GM13977 (cell line): ENCODE results near the gene NCAPD2.

Experiments
- DNase-seq: peaks from one replicate; pipeline ENCODE4 v3.0.0; 2012; ENCODE audit warnings: low spot score
- in situ Hi-C: fragments of 300-500 bp; cut with MboI; formaldehyde crosslinking; loops from one replicate; pipeline ENCODE4 v1.12.0; 2022; ENCODE audit warnings: low sequenced_read_pairs, low pct_unique_long_range_greater_than_20kb, mixed read lengths, inconsistent platforms; ENCODE audit not compliant: unreplicated experiment
- TF ChIP-seq, protein P1 (sequence below): IDR thresholded peaks from 2 replicates; pipeline ENCODE4 v1.5.1; 2012; ENCODE audit warnings: mild to moderate bottlenecking, control low read depth; ENCODE audit not compliant: insufficient read depth; ENCODE audit errors: extremely low read depth, missing control alignments

NCAPD2 gene

DNA sequence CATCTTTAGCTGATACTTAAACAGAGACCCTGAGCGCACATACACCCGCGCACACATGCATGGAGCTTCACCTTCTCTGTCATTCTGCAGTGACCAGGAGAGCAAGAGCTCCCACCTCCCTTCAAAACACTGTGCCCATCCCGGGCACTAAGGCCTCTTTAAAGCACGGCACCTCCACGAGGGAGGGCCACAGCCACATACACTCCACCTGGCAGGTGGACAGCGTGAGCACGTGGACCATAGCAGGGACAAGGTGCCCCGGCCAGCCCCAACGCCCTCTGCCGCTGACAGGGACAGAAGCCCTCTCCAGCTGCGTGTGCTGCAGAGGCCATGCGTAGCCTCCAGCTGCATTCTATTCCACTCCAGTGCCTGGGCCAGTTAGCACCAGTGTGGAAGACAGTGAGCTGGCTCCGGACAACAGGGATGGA lies 45.8 kb downstream of the NCAPD2 start:
- in situ Hi-C loops = loop anchor here (10.0 kb wide), 1 partner anchor 115 kb away; no protein-coding TSS in a partner anchor
- TF ChIP-seq, protein P1, sequence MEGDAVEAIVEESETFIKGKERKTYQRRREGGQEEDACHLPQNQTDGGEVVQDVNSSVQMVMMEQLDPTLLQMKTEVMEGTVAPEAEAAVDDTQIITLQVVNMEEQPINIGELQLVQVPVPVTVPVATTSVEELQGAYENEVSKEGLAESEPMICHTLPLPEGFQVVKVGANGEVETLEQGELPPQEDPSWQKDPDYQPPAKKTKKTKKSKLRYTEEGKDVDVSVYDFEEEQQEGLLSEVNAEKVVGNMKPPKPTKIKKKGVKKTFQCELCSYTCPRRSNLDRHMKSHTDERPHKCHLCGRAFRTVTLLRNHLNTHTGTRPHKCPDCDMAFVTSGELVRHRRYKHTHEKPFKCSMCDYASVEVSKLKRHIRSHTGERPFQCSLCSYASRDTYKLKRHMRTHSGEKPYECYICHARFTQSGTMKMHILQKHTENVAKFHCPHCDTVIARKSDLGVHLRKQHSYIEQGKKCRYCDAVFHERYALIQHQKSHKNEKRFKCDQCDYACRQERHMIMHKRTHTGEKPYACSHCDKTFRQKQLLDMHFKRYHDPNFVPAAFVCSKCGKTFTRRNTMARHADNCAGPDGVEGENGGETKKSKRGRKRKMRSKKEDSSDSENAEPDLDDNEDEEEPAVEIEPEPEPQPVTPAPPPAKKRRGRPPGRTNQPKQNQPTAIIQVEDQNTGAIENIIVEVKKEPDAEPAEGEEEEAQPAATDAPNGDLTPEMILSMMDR = no peak
- no peak for DNase-seq

DNA sequence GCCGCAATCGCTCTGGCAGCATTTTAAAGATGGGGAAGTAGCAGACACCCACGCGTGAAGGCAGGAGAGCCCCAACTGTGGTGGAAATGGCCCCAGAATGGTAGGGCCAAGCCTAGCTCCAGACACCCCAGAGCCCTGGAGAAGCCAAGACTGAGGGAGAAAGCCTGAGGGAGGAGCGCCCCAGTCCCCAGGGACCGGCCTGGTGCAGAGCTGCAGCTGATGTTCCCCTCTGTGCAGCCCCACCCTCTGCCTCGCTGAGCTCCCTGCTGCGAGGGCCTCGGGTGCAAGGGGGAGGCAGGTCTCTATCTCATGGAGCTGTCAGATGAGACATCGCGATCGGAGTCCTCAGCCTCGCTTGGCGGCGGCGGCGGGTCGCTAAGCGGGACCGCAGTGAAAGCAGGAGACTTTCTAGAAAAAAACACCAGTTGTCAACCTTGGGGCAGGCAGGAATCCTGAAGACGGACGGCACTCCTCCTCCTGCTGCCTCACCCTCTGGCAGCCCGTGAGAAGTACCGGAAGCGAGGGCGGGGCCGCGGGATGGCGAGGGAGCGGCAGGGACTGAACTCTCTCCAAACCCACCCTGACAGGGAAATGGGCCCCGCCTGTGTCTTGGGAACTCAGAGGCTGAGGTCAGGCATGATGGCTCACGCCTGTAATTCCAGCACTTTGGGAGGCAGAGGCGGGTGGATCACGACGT lies 46.4 kb downstream of the NCAPD2 start:
- DNase-seq = peak; percentile 57
- in situ Hi-C loops = no loop called here

DNA sequence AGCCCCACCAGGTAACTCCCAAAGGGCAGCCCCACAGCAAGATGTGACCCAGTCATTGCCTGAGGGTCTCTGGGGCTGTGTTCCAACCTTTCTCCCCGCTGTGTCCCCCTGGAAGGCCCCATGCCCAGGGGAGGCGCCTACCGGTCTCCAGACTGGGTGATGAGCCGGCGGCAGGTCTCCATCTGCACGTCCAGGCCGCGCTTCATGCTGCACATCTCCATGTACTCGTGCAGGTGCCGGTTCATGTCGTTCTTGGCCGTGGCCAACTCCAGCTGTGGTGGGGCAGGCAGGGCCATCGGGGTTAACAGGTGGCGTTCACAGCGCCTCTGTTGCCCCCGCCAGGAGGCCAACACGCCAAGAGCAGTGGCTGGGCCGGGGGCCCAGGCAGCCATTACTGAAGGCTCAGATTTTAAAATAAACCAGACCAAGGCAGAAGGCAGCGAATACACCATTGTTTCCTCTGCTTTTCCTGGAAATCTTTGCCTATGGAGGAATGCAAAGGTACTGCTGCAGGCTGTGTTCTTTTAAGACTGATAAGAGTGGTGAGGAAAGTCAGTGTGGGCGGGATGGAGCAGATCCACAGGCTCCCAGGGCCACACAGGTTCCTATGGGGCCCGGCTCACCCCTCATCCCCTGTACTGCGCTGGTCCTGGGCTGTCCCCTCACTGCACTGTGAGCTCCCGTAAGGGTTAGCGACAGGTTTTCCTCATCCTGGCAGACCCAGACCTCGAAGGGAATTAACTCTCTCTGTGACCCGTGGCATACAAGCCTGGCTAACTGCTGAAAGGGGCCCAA lies 47.7 kb downstream of the NCAPD2 start:
- TF ChIP-seq, protein P1 = no peak
- no peak for DNase-seq
- in situ Hi-C loops = no loop called here

More for the DNA sequence above, 46.4 kb downstream of the NCAPD2 start:
- TF ChIP-seq, protein P1 = no peak

DNA sequence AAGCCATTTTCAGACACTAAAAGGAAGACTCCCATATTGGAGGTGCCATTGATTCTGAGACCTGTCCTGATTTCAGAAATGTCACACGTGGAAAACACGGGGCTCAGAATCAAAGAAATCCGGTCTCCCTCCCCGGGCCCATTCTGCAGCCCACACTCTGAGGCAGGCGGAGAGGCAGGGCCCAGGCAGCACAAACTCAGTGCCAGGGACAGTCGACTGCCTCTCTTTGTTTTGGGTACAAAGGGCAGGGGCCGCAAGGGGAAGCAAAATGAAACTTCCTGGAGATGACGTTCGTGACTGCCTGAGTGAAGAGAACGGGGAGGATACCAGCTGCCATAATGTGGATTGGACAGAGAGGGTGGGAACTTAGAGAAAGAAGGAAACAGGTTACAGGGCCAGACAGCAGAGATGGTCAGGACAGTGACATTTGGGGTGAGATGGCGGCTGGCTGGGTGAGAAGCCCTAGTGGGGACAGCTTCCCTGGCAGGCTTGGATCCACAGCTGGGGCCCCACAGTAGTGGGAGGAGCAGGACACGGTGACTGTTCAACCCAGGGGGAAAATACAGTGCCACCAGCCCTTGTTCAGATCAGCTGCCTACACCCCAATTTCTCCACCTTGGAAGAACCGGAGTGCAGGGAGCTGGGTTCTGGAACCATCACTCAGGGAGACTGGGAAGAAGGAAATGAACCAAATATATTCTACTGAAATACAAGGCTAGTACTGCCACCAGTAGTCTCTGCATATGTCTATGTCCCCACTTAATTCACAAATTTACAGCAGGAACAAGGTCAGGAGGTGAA lies 48.5 kb downstream of the NCAPD2 start:
- TF ChIP-seq, protein P1 = no peak
- no peak for DNase-seq
- in situ Hi-C loops = no loop called here

DNA sequence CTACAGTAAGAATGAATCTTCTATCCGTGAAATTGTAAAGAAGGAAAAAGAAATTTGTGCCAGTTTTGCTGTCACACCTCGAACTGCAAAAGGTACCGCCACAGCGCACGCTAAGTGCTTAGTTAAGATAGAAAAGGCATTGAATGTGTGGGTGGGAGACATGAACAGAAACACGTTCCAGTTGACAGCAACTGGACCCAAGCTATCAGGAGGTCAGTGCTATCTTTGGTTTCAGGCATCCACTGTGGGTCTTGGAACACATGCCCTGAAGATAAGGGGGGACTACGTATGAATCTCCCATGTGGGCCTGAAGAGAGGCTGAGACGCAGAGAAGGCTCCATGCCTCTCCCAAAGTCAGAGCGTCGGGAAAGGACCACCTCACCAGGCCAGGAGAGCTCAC lies 52.1 kb downstream of the NCAPD2 start:
- TF ChIP-seq, protein P1 = no peak
- in situ Hi-C loops = no loop called here
- DNase-seq = no peak

DNA sequence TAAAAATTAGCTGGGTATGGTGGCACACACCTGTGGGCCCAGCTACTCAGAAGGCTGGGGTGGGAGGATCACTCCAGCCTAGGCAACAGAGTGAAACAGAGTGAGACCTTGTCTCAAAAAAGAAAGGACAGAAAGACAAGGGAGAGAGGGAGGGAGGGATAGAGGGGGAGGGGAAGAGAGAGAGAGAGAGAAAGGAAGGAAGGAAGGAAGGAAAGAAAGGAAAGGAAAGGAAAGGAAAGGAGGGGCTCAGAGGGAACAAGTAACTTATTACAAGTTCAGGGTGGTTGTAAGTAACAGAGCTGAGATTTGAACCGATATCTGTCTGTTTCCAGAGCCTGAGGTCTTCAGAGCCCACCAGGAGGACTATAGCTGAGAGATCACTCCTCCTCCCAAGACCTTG lies 53.7 kb downstream of the NCAPD2 start:
- TF ChIP-seq, protein P1 = no peak
- DNase-seq = no peak
- in situ Hi-C loops = no loop called here
